ENCODE results near the gene LHFPL6. TPM values are rescaled to one million over a fixed set of nuclear protein-coding genes. Genes with fewer than 3 reads are reported as not detected.

LHFPL6 gene
- total and polyA plus RNA-seq, 10 of the 15 experiments (the other 5 are each of a cell fraction or from before 2014, with no cell fraction given): 0.11 to 4.6 (median 0.41) TPM

DNA sequence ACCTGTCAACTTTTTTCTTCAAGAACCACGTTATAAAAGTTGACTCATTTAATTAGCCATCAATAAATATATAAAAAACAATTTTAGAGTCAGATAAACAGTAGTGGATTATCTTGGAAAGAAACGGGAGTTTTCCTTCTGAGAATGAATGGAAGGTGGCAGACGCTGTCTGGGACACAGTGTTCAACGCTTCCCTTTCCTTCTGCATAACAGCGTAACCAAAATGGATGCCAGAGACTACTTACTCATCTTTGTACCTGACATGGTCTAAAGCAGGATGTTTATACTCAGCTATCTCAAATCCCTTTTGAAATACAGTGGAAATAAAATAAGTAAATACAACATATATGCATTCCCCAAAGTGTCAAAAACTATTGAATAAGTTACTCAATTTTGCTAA lies 195.2 kb downstream of the LHFPL6 start:
- H3K4me3 ChIP-seq: no peak overlapping the region
- H3K9me3 ChIP-seq (replicated peaks; ENCODE audit: control insufficient read depth, insufficient read depth, low read length): no peaks in the 10 kb centered on the region
- H3K79me2 ChIP-seq (ENCODE audit: control insufficient read depth, insufficient read depth, low read length): no peaks in the 10 kb centered on the region
- no peak overlapping the region for H3K4me2 ChIP-seq (ENCODE audit: control insufficient read depth, insufficient read depth)
- ChIA-PET POLR2A (no interaction called here), RAD21 (ENCODE audit: unreplicated experiment) (no interaction called here), CTCF (interaction anchor here (1.2 to 2.1 kb wide), 2 partner anchors 204 to 267 kb away, joined by 3 to 8 read pairs; no protein-coding TSS in a partner anchor), SMC1A (ENCODE audit: uncharacterized antibody, unreplicated experiment) (interaction anchor here (0.8 to 1.6 kb wide), 2 partner anchors 20 to 23 kb away, joined by 3 read pairs; no protein-coding TSS in a partner anchor)
- in situ Hi-C loops (cut with MboI): no loop called here
- 57% methylated on average over 5 of the region's 5 CpGs for WGBS (ENCODE audit: insufficient coverage, insufficient replicate concordance, low lambda C conversion rate, missing lambda C conversion rate)
- H3K27me3 ChIP-seq (replicated peaks in 1 of 2; ENCODE audit: control insufficient read depth in 2 of 2, insufficient read depth in 2 of 2, low read length in 1 of 2): no peaks in the 10 kb centered on the region
- H3K4me1 ChIP-seq (ENCODE audit: control insufficient read depth, insufficient read depth, low read length): no peaks in the 10 kb centered on the region
- no peaks in the 10 kb centered on the region for H3K36me3 ChIP-seq (ENCODE audit: control insufficient read depth in 2 of 2, insufficient read depth in 2 of 2, low read length in 1 of 2)
- no peak for FAIRE-seq
- ATAC-seq: no peak
- no peak overlapping the region for H3K27ac ChIP-seq (ENCODE audit: control insufficient read depth, insufficient read depth)
- no peak overlapping the region for H2AFZ ChIP-seq (ENCODE audit: control insufficient read depth, low read depth, low read length)
- no peaks in the 10 kb centered on the region for H4K20me1 ChIP-seq (ENCODE audit: control insufficient read depth, insufficient read depth)
- BruUV-seq (replicated peaks): no TSS peak
- DNase-seq (ENCODE audit: low read depth, low spot score): no peak
- intact Hi-C loops (cut with micrococcal nuclease; ENCODE audit: unreplicated experiment): loop anchor here (10.0 kb wide), 1 partner anchor 263 kb away; no protein-coding TSS in a partner anchor
- no peak overlapping the region for H3K9ac ChIP-seq (ENCODE audit: control insufficient read depth, insufficient read depth, low read length)
- TF ChIP-seq, protein P1, sequence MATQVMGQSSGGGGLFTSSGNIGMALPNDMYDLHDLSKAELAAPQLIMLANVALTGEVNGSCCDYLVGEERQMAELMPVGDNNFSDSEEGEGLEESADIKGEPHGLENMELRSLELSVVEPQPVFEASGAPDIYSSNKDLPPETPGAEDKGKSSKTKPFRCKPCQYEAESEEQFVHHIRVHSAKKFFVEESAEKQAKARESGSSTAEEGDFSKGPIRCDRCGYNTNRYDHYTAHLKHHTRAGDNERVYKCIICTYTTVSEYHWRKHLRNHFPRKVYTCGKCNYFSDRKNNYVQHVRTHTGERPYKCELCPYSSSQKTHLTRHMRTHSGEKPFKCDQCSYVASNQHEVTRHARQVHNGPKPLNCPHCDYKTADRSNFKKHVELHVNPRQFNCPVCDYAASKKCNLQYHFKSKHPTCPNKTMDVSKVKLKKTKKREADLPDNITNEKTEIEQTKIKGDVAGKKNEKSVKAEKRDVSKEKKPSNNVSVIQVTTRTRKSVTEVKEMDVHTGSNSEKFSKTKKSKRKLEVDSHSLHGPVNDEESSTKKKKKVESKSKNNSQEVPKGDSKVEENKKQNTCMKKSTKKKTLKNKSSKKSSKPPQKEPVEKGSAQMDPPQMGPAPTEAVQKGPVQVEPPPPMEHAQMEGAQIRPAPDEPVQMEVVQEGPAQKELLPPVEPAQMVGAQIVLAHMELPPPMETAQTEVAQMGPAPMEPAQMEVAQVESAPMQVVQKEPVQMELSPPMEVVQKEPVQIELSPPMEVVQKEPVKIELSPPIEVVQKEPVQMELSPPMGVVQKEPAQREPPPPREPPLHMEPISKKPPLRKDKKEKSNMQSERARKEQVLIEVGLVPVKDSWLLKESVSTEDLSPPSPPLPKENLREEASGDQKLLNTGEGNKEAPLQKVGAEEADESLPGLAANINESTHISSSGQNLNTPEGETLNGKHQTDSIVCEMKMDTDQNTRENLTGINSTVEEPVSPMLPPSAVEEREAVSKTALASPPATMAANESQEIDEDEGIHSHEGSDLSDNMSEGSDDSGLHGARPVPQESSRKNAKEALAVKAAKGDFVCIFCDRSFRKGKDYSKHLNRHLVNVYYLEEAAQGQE (IDR thresholded peaks at IDR 0.05; ENCODE audit: low read depth, low read length): no peak
- no peak for TF ChIP-seq FOXK2 (IDR thresholded peaks at IDR 0.05)
- TF ChIP-seq MEF2B (IDR thresholded peaks at IDR 0.05; ENCODE audit: partially characterized antibody, poor library complexity, severe bottlenecking): no peak
- TF ChIP-seq BACH1 (IDR thresholded peaks at IDR 0.05; ENCODE audit: borderline replicate concordance): no peak
- no peak for TF ChIP-seq NR2C1 (IDR thresholded peaks at IDR 0.05)
- TF ChIP-seq EP300 (IDR thresholded peaks at IDR 0.05; ENCODE audit: borderline replicate concordance in 1 of 2, control insufficient read depth in 1 of 2, low read depth in 2 of 2, low read length in 2 of 2): no peak
- TF ChIP-seq, protein P2, sequence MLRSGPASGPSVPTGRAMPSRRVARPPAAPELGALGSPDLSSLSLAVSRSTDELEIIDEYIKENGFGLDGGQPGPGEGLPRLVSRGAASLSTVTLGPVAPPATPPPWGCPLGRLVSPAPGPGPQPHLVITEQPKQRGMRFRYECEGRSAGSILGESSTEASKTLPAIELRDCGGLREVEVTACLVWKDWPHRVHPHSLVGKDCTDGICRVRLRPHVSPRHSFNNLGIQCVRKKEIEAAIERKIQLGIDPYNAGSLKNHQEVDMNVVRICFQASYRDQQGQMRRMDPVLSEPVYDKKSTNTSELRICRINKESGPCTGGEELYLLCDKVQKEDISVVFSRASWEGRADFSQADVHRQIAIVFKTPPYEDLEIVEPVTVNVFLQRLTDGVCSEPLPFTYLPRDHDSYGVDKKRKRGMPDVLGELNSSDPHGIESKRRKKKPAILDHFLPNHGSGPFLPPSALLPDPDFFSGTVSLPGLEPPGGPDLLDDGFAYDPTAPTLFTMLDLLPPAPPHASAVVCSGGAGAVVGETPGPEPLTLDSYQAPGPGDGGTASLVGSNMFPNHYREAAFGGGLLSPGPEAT (IDR thresholded peaks at IDR 0.05; ENCODE audit: low read depth): no peak
- no peak for TF ChIP-seq WRNIP1 (IDR thresholded peaks at IDR 0.05; ENCODE audit: borderline replicate concordance, low read depth, low read length)
- TF ChIP-seq ZSCAN29 (IDR thresholded peaks at IDR 0.05): no peak
- TF ChIP-seq RUNX3 (IDR thresholded peaks at IDR 0.05; ENCODE audit: low read length): no peak
- TF ChIP-seq, protein P3, sequence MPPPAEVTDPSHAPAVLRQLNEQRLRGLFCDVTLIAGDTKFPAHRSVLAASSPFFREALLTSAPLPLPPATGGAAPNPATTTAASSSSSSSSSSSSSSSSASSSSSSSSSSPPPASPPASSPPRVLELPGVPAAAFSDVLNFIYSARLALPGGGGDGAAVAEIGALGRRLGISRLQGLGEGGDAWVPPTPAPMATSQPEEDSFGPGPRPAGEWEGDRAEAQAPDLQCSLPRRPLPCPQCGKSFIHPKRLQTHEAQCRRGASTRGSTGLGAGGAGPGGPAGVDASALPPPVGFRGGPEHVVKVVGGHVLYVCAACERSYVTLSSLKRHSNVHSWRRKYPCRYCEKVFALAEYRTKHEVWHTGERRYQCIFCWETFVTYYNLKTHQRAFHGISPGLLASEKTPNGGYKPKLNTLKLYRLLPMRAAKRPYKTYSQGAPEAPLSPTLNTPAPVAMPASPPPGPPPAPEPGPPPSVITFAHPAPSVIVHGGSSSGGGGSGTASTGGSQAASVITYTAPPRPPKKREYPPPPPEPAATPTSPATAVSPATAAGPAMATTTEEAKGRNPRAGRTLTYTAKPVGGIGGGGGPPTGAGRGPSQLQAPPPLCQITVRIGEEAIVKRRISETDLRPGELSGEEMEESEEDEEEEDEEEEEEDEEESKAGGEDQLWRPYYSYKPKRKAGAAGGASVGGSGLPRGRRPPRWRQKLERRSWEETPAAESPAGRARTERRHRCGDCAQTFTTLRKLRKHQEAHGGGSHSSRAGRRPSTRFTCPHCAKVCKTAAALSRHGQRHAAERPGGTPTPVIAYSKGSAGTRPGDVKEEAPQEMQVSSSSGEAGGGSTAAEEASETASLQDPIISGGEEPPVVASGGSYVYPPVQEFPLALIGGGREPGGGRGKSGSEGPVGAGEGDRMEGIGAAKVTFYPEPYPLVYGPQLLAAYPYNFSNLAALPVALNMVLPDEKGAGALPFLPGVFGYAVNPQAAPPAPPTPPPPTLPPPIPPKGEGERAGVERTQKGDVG (CRISPR knock-in tag; IDR thresholded peaks at IDR 0.05): no peak
- no peak for TF ChIP-seq KLF5 (IDR thresholded peaks at IDR 0.05; ENCODE audit: partially characterized antibody)
- no peak for TF ChIP-seq PML (IDR thresholded peaks at IDR 0.05; ENCODE audit: low read length)
- TF ChIP-seq, protein P4, sequence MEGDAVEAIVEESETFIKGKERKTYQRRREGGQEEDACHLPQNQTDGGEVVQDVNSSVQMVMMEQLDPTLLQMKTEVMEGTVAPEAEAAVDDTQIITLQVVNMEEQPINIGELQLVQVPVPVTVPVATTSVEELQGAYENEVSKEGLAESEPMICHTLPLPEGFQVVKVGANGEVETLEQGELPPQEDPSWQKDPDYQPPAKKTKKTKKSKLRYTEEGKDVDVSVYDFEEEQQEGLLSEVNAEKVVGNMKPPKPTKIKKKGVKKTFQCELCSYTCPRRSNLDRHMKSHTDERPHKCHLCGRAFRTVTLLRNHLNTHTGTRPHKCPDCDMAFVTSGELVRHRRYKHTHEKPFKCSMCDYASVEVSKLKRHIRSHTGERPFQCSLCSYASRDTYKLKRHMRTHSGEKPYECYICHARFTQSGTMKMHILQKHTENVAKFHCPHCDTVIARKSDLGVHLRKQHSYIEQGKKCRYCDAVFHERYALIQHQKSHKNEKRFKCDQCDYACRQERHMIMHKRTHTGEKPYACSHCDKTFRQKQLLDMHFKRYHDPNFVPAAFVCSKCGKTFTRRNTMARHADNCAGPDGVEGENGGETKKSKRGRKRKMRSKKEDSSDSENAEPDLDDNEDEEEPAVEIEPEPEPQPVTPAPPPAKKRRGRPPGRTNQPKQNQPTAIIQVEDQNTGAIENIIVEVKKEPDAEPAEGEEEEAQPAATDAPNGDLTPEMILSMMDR (IDR thresholded peaks at IDR 0.05 in 2 of 3, conservative IDR thresholded peaks at IDR 0.05 in 1 of 3; ENCODE audit: control insufficient read depth in 2 of 3, extremely low read depth in 1 of 3, insufficient read depth in 1 of 3, low read depth in 3 of 3, low read length in 3 of 3): no peak
